ENCODE data around the gene ARHGEF11. TPM values are rescaled to one million over a fixed set of nuclear protein-coding genes. Genes with fewer than 3 reads are reported as not detected.

ARHGEF11 gene
- total and polyA plus RNA-seq, 4 donors = 14.2 to 44.1 (median 31.9) TPM

GRCh38 chr1:156910309-156910782 lies 135.2 kb downstream of the ARHGEF11 start:
- Histone ChIP-seq H3K36me3 (ENCODE audit: control insufficient read depth in 4 of 4, insufficient read depth in 4 of 4, low read length in 4 of 4) (peaks cover 0 to 35% (median 25%) of the 10 kb centered on the region in 4 donors), H3K9me3 (ENCODE audit: control insufficient read depth in 4 of 4, insufficient read depth in 3 of 4, low read length in 3 of 4) (peaks cover 0 to under 1% (median 0%) of the 10 kb centered on the region in 4 donors), H3K4me3 (no peak overlapping the region), H3K27ac (ENCODE audit: low read depth in 1 of 2, low read length in 1 of 2) (no peak overlapping the region), H3K9ac (ENCODE audit: insufficient read depth in 1 of 2, low read length in 2 of 2) (no peak overlapping the region), H3K27me3 (ENCODE audit: control insufficient read depth in 3 of 3, insufficient read depth in 3 of 3, low read length in 2 of 3) (peaks cover 0 to 31% (median 0%) of the 10 kb centered on the region in 3 donors), H3K4me1 (ENCODE audit: control insufficient read depth in 5 of 5, insufficient read depth in 5 of 5, low read length in 5 of 5) (peaks cover 0 to 19% (median 12%) of the 10 kb centered on the region in 5 donors)
- peak in 1 of 3 donors; percentile 40 for DNase-seq
- 54 to 66% methylated on average over 18 of the region's 18 CpGs for WGBS, 2 donors
- TF ChIP-seq, protein P1, sequence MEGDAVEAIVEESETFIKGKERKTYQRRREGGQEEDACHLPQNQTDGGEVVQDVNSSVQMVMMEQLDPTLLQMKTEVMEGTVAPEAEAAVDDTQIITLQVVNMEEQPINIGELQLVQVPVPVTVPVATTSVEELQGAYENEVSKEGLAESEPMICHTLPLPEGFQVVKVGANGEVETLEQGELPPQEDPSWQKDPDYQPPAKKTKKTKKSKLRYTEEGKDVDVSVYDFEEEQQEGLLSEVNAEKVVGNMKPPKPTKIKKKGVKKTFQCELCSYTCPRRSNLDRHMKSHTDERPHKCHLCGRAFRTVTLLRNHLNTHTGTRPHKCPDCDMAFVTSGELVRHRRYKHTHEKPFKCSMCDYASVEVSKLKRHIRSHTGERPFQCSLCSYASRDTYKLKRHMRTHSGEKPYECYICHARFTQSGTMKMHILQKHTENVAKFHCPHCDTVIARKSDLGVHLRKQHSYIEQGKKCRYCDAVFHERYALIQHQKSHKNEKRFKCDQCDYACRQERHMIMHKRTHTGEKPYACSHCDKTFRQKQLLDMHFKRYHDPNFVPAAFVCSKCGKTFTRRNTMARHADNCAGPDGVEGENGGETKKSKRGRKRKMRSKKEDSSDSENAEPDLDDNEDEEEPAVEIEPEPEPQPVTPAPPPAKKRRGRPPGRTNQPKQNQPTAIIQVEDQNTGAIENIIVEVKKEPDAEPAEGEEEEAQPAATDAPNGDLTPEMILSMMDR (IDR thresholded peaks at IDR 0.05; ENCODE audit: control extremely low read depth, extremely low read depth) = peak; percentile 21
- ATAC-seq (ENCODE audit: insufficient read depth, low FRiP score) = no peak

DNA sequence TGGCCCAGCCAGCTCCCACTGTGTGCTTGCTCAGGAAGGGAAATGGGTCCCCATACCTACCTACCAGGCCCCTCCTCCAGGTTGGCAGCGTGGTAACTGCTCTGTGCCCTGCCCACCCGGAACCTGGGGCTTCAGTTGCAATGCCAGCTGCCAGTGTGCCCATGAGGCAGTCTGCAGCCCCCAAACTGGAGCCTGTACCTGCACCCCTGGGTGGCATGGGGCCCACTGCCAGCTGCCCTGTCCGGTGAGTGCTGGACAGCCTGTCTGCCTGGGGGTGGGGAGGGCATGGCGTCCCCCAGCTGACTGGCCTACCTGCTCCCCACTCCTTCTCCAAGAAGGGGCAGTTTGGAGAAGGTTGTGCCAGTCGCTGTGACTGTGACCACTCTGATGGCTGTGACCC lies 135.9 kb downstream of the ARHGEF11 start:
- no peaks in the 10 kb centered on the region for H3K9me3 ChIP-seq (ENCODE audit: control insufficient read depth in 4 of 4, insufficient read depth in 3 of 4, low read length in 3 of 4)
- H3K36me3 ChIP-seq (ENCODE audit: control insufficient read depth in 4 of 4, insufficient read depth in 4 of 4, low read length in 4 of 4) = peaks cover 0 to 32% (median 21%) of the 10 kb centered on the region in 4 donors
- DNase-seq = no peak
- TF ChIP-seq, protein P1 (IDR thresholded peaks at IDR 0.05; ENCODE audit: control extremely low read depth, extremely low read depth) = no peak
- WGBS, 2 donors = 68 to 86% methylated on average over 5 of the region's 5 CpGs
- ATAC-seq (ENCODE audit: insufficient read depth, low FRiP score) = no peak
- H3K4me1 ChIP-seq (ENCODE audit: control insufficient read depth in 5 of 5, insufficient read depth in 5 of 5, low read length in 5 of 5) = peaks cover 0 to 21% (median 12%) of the 10 kb centered on the region in 5 donors
- H3K27me3 ChIP-seq (ENCODE audit: control insufficient read depth in 3 of 3, insufficient read depth in 3 of 3, low read length in 2 of 3) = peaks cover 0 to 31% (median 0%) of the 10 kb centered on the region in 3 donors
- H3K27ac ChIP-seq (ENCODE audit: low read depth in 1 of 2, low read length in 1 of 2) = no peak overlapping the region
- H3K4me3 ChIP-seq = no peak overlapping the region
- no peak overlapping the region for H3K9ac ChIP-seq (ENCODE audit: insufficient read depth in 1 of 2, low read length in 2 of 2)

DNA sequence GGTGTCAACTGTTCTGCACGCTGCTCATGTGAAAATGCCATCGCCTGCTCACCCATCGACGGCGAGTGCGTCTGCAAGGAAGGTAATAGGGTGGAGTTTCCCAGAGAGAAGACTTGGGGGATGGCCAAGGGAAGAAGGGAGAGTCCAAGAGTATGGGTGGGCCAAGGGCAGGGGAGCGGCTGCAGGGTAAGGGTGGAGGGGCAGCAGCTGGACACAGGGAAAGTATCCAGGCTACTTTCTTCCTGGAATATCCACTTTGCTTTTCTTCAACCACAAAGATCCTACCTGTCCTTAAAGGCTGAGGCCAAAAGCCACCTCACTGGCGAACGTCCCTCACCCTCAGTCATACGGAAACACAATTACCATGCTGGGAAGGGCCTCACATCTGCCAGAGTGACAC lies 136.6 kb downstream of the ARHGEF11 start:
- Histone ChIP-seq H3K9ac (ENCODE audit: insufficient read depth in 1 of 2, low read length in 2 of 2) (no peak overlapping the region), H3K4me1 (ENCODE audit: control insufficient read depth in 5 of 5, insufficient read depth in 5 of 5, low read length in 5 of 5) (peaks cover 0 to 23% (median 12%) of the 10 kb centered on the region in 5 donors), H3K36me3 (ENCODE audit: control insufficient read depth in 4 of 4, insufficient read depth in 4 of 4, low read length in 4 of 4) (peaks cover 0 to 32% (median 17%) of the 10 kb centered on the region in 4 donors), H3K27me3 (ENCODE audit: control insufficient read depth in 3 of 3, insufficient read depth in 3 of 3, low read length in 2 of 3) (peaks cover 0 to 31% (median 0%) of the 10 kb centered on the region in 3 donors), H3K4me3 (no peak overlapping the region), H3K27ac (ENCODE audit: low read depth in 1 of 2, low read length in 1 of 2) (no peak overlapping the region), H3K9me3 (ENCODE audit: control insufficient read depth in 4 of 4, insufficient read depth in 3 of 4, low read length in 3 of 4) (no peaks in the 10 kb centered on the region)
- 60 to 78% methylated on average over 10 of the region's 10 CpGs for WGBS, 2 donors
- TF ChIP-seq, protein P1 (IDR thresholded peaks at IDR 0.05; ENCODE audit: control extremely low read depth, extremely low read depth) = no peak
- ATAC-seq (ENCODE audit: insufficient read depth, low FRiP score) = no peak
- no peak for DNase-seq

DNA sequence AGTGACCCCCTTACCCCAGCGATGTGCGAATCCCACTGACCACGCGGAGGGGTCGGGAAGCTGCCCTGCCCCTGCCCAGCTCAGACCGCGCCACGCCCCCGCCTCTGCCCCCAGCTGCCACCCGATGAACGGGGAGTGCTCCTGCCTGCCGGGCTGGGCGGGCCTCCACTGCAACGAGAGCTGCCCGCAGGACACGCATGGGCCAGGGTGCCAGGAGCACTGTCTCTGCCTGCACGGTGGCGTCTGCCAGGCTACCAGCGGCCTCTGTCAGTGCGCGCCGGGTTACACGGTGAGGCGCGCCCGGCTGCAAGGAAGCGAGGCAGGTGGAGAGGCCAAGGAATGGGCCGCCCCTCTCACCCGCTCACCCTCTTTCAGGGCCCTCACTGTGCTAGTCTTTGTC lies 137.0 kb downstream of the ARHGEF11 start:
- DNase-seq = no peak
- WGBS, 2 donors = 79 to 91% methylated on average over 23 to 29 of the region's 29 CpGs
- H3K27me3 ChIP-seq (ENCODE audit: control insufficient read depth in 3 of 3, insufficient read depth in 3 of 3, low read length in 2 of 3) = peaks cover 0 to 31% (median 0%) of the 10 kb centered on the region in 3 donors
- peaks cover 0 to 23% (median 16%) of the 10 kb centered on the region in 5 donors for H3K4me1 ChIP-seq (ENCODE audit: control insufficient read depth in 5 of 5, insufficient read depth in 5 of 5, low read length in 5 of 5)
- TF ChIP-seq, protein P1 (IDR thresholded peaks at IDR 0.05; ENCODE audit: control extremely low read depth, extremely low read depth) = no peak
- H3K4me3 ChIP-seq = no peak overlapping the region
- H3K27ac ChIP-seq (ENCODE audit: low read depth in 1 of 2, low read length in 1 of 2) = no peak overlapping the region
- ATAC-seq (ENCODE audit: insufficient read depth, low FRiP score) = no peak
- H3K36me3 ChIP-seq (ENCODE audit: control insufficient read depth in 4 of 4, insufficient read depth in 4 of 4, low read length in 4 of 4) = peaks cover 0 to 30% (median 17%) of the 10 kb centered on the region in 4 donors
- H3K9ac ChIP-seq (ENCODE audit: insufficient read depth in 1 of 2, low read length in 2 of 2) = no peak overlapping the region
- H3K9me3 ChIP-seq (ENCODE audit: control insufficient read depth in 4 of 4, insufficient read depth in 3 of 4, low read length in 3 of 4) = no peaks in the 10 kb centered on the region

Measured in lung (tissue), 12 donors.